Gastrocnemius medialis (tissue), 4 donors: ENCODE results near the gene CDK5R1. TPM values are rescaled to one million over a fixed set of nuclear protein-coding genes. Genes with fewer than 3 reads are reported as not detected.

Source experiments
- ATAC-seq, 2 donors: fragments of 150-250 bp; one replicate each; pipeline ENCODE4 v1.9.1; 2016
- DNase-seq, 2 donors: peaks; one replicate each; pipeline ENCODE4 v3.0.0-alpha.2; 2019
- H3K27ac ChIP-seq, 4 donors: fragments of 200-600 bp; sonication (generic); 1 replicate in 1 of 4; 2 replicates in 3 of 4; pipeline ENCODE4 v1.5.1; 2016 to 2018; ENCODE audit warnings: mild to moderate bottlenecking in 2 of 4, moderate library complexity in 1 of 4
- H3K27me3 ChIP-seq, 3 donors: fragments of 200-600 bp; sonication (generic) in 2 of 3; 1 replicate in 1 of 3; 2 replicates in 2 of 3; pipeline versions ENCODE4 v1.5.1 to v1.6.0; 2016 to 2019; ENCODE audit warnings: mild to moderate bottlenecking in 1 of 3, moderate library complexity in 1 of 3
- H3K36me3 ChIP-seq, 2 donors: fragments of 200-600 bp; sonication (generic) in 1 of 2; one replicate each; pipeline ENCODE4 v1.5.1; 2017 to 2018
- H3K4me1 ChIP-seq, 2 donors: fragments of 200-600 bp; sonication (generic) in 1 of 2; one replicate each; pipeline ENCODE4 v1.5.1; 2016 to 2017; ENCODE audit warnings: mild to moderate bottlenecking in 2 of 2
- H3K4me3 ChIP-seq, 4 donors: fragments of 200-600 bp; sonication (generic) in 3 of 4; 1 replicate in 1 of 4; 2 replicates in 3 of 4; pipeline ENCODE4 v1.5.1; 2016 to 2019; ENCODE audit warnings: mild to moderate bottlenecking in 2 of 4
- H3K9me3 ChIP-seq, 3 donors: fragments of 200-600 bp; sonication (generic) in 2 of 3; 1 replicate in 1 of 3; 2 replicates in 2 of 3; pipeline ENCODE4 v1.5.1; 2016 to 2019
- CTCF ChIP-seq, 5 experiments: fragments of 450-650 bp in 3 of 5; fragments of 200-600 bp in 2 of 5; sonication (generic) in 2 of 5; IDR thresholded peaks in 4 of 5; conservative IDR thresholded peaks in 1 of 5; 1 replicate in 4 of 5; 2 replicates in 1 of 5; pipeline ENCODE4 v1.5.1; 2016 to 2019; ENCODE audit warnings: antibody characterized with exemption in 5 of 5, mild to moderate bottlenecking in 3 of 5, moderate library complexity in 3 of 5
- POLR2A ChIP-seq, 2 donors: fragments of 450-650 bp; IDR thresholded peaks; one replicate each; pipeline ENCODE4 v1.6.1; 2017; ENCODE audit warnings: antibody characterized with exemption in 2 of 2, mild to moderate bottlenecking in 2 of 2, moderate library complexity in 2 of 2
- in situ Hi-C, 4 donors: fragments of 200-750 bp; cut with MboI; loops; one replicate each; pipeline versions ENCODE4 v1.15.0 to v1.8.0; 2017; ENCODE audit warnings: low sequenced_read_pairs in 4 of 4
- intact Hi-C: fragments of 100-400 bp; cut with DNase I; formaldehyde crosslinking; loops from one replicate; pipeline ENCODE4 v1.15.1; 2023; ENCODE audit warnings: low total_unique reads
- total RNA-seq, 4 donors: library from RNA; depleted of rRNA; stranded (reverse); fragments of >200 nt; gene quantifications; one replicate each; pipeline versions ENCODE4 v1.1.0 to v1.2.3, GENCODE V29; 2016

The CDK5R1 gene
- total RNA-seq, 4 donors from 2014 or later, result 0.15 to 2.2 (median 1.5) TPM

GRCh38 chr17:32479074-32479617 lies 7.6 kb upstream of the CDK5R1 start:
- in situ Hi-C loops, result loop anchor here in 1 of 4 donors (10.0 to 25.0 kb wide), 2 partner anchors 126 to 408 kb away; partner anchors contain the start of gene MYO1D
- TF ChIP-seq CTCF (IDR thresholded peaks at IDR 0.05 in 4 of 5, conservative IDR thresholded peaks at IDR 0.05 in 1 of 5), result no peak
- no peak for TF ChIP-seq POLR2A (IDR thresholded peaks at IDR 0.05)
- intact Hi-C loops, result no loop called here
- peak; percentile 55 to 79 for DNase-seq
- no peak overlapping the region for H3K4me3 ChIP-seq
- H3K4me1 ChIP-seq, result peaks cover 6 to 10% of the 10 kb centered on the region in 2 donors
- no peaks in the 10 kb centered on the region for H3K9me3 ChIP-seq
- H3K27ac ChIP-seq, result peak overlapping the region; percentile 48 to 66 (median 64)
- H3K36me3 ChIP-seq, result peaks cover 13 to 91% of the 10 kb centered on the region in 2 donors
- no peaks in the 10 kb centered on the region for H3K27me3 ChIP-seq
- ATAC-seq, result peak; percentile 86 to 87

- Histone ChIP-seq H3K9me3 (no peaks in the 10 kb centered on the region), H3K36me3 (peaks cover 6 to 71% of the 10 kb centered on the region in 2 donors), H3K27me3 (no peaks in the 10 kb centered on the region), H3K4me1 (peaks cover 12 to 24% of the 10 kb centered on the region in 2 donors), H3K27ac (no peak overlapping the region), H3K4me3 (no peak overlapping the region)
- ATAC-seq (no peak), DNase-seq (no peak)
- in situ Hi-C loops, result loop anchor here in 1 of 4 donors (25.0 kb wide), 1 partner anchor 406 kb away; the partner anchor contains the start of gene MYO1D
- intact Hi-C loops, result loop anchor here (5.0 kb wide), 1 partner anchor 129 kb away; the partner anchor contains the start of gene ZNF207
- no peak for TF ChIP-seq CTCF (IDR thresholded peaks at IDR 0.05 in 4 of 5, conservative IDR thresholded peaks at IDR 0.05 in 1 of 5)
These were observed 5.6 kb upstream of the CDK5R1 start for GRCh38 chr17:32481193-32481592.

GRCh38 chr17:32482568-32483320 lies 4.0 kb upstream of the CDK5R1 start:
- TF ChIP-seq CTCF (IDR thresholded peaks at IDR 0.05 in 4 of 5, conservative IDR thresholded peaks at IDR 0.05 in 1 of 5), result no peak
- H3K36me3 ChIP-seq, result peaks cover 0 to 55% of the 10 kb centered on the region in 2 donors
- no peak overlapping the region for H3K4me3 ChIP-seq
- ATAC-seq (no peak), DNase-seq (no peak)
- H3K27ac ChIP-seq, result peak overlapping the region in 2 of 4 donors; percentile 36 to 64
- H3K4me1 ChIP-seq, result peaks cover 12 to 28% of the 10 kb centered on the region in 2 donors
- no peaks in the 10 kb centered on the region for H3K9me3 ChIP-seq
- in situ Hi-C loops (loop anchor here in 1 of 4 donors (25.0 kb wide), 1 partner anchor 405 kb away; the partner anchor contains the start of gene MYO1D), intact Hi-C loops (loop anchor here (5.0 kb wide), 1 partner anchor 130 kb away; the partner anchor contains the start of gene ZNF207)
- no peaks in the 10 kb centered on the region for H3K27me3 ChIP-seq

GRCh38 chr17:32483451-32484019 lies 3.3 kb upstream of the CDK5R1 start:
- Histone ChIP-seq H3K27ac (peak overlapping the region; percentile 19 to 64 (median 37)), H3K27me3 (no peaks in the 10 kb centered on the region), H3K4me3 (no peak overlapping the region), H3K4me1 (peaks cover 12 to 30% of the 10 kb centered on the region in 2 donors), H3K9me3 (no peaks in the 10 kb centered on the region), H3K36me3 (peaks cover 0 to 47% of the 10 kb centered on the region in 2 donors)
- DNase-seq, result peak in 1 of 2 donors; percentile 61
- in situ Hi-C loops (loop anchor here in 1 of 4 donors (25.0 kb wide), 1 partner anchor 404 kb away; the partner anchor contains the start of gene MYO1D), intact Hi-C loops (loop anchor here (5.0 kb wide), 1 partner anchor 131 kb away; the partner anchor contains the start of gene ZNF207)
- ATAC-seq, result peak in 1 of 2 donors; percentile 9
- TF ChIP-seq CTCF (IDR thresholded peaks at IDR 0.05 in 4 of 5, conservative IDR thresholded peaks at IDR 0.05 in 1 of 5) (peak; percentile 18 to 55 (median 48)), POLR2A (IDR thresholded peaks at IDR 0.05) (no peak)
